ENCODE measurements around the gene DOCK1.
"Not testable (repeated sequence)": the region's sequence is repeated elsewhere in the genome, so short reads cannot be mapped to it uniquely, and the experiment has no call there.

Gene DOCK1

GRCh38 chr10:127308031-127308430, 402.8 kb downstream of the DOCK1 start:
- no peak overlapping the region for H3K27ac ChIP-seq
- no peak for TF ChIP-seq CTCF (conservative IDR thresholded peaks at IDR 0.05)
- TF ChIP-seq ZFX (IDR thresholded peaks at IDR 0.05) = no peak

GRCh38 chr10:127309619-127310018, 404.4 kb downstream of the DOCK1 start:
- H3K27ac ChIP-seq = not testable (repeated sequence)

- H3K27ac ChIP-seq = no peak overlapping the region
- TF ChIP-seq CTCF (conservative IDR thresholded peaks at IDR 0.05) = no peak
These were observed 405.2 kb downstream of the DOCK1 start for GRCh38 chr10:127310430-127310829.

GRCh38 chr10:127310923-127311322, 405.7 kb downstream of the DOCK1 start:
- no peak overlapping the region for H3K27ac ChIP-seq
- TF ChIP-seq ZFX (IDR thresholded peaks at IDR 0.05) = no peak
- no peak for TF ChIP-seq CTCF (conservative IDR thresholded peaks at IDR 0.05)

- no peak for TF ChIP-seq ZFX (IDR thresholded peaks at IDR 0.05)
- no peak for TF ChIP-seq CTCF (conservative IDR thresholded peaks at IDR 0.05)
- no peak overlapping the region for H3K27ac ChIP-seq
These were observed 408.9 kb downstream of the DOCK1 start for GRCh38 chr10:127313996-127314700.

GRCh38 chr10:127314797-127315196, 409.6 kb downstream of the DOCK1 start:
- TF ChIP-seq ZFX (IDR thresholded peaks at IDR 0.05) = no peak
- no peak for TF ChIP-seq CTCF (conservative IDR thresholded peaks at IDR 0.05)
- H3K27ac ChIP-seq = no peak overlapping the region

- H3K27ac ChIP-seq = no peak overlapping the region
- no peak for TF ChIP-seq CTCF (conservative IDR thresholded peaks at IDR 0.05)
- TF ChIP-seq ZFX (IDR thresholded peaks at IDR 0.05) = no peak
These were observed 410.7 kb downstream of the DOCK1 start for GRCh38 chr10:127315888-127316287.

- TF ChIP-seq CTCF (conservative IDR thresholded peaks at IDR 0.05) (no peak), ZFX (IDR thresholded peaks at IDR 0.05) (no peak)
- no peak overlapping the region for H3K27ac ChIP-seq
These were observed 413.2 kb downstream of the DOCK1 start for GRCh38 chr10:127318396-127318795.

Data from C4-2B (cell line).